HCT116 (cell line): Measurements from ENCODE around the gene NINJ1.

Source experiments
- POLR2A ChIP-seq: IDR thresholded peaks from 2 replicates; pipeline ENCODE4 v1.7.0; 2011; ENCODE audit warnings: borderline replicate concordance; ENCODE audit not compliant: insufficient read depth, insufficient read length; ENCODE audit errors: extremely low read depth
- REST ChIP-seq: IDR thresholded peaks from 2 replicates; pipeline ENCODE4 v1.6.1; 2012; ENCODE audit warnings: low read depth

- no peak for TF ChIP-seq REST
- TF ChIP-seq POLR2A, result no peak
These were observed 27.9 kb upstream of the NINJ1 start for GRCh38 chr9:93161786-93162562.
